HepG2 (cell line): ENCODE results near the gene TIMM13. TPM values are rescaled to one million over a fixed set of nuclear protein-coding genes. Genes with fewer than 3 reads are reported as not detected.
A peak's percentile ranks its signal among the peaks of the same experiment; 100 is the strongest.

Experiments
- ATF7 ChIP-seq, 2 experiments: fragments of 450-650 bp in 1 of 2; sonication (generic) in 1 of 2; formaldehyde crosslinking in 1 of 2; IDR thresholded peaks; 2 replicates each; pipeline versions ENCODE4 v1.4.0 to v1.6.1; 2016 to 2020; ENCODE audit warnings: antibody characterized with exemption in 1 of 2, mild to moderate bottlenecking in 1 of 2, missing genetic modification reagents in 1 of 2
- CC2D1A ChIP-seq: sonication (generic); formaldehyde crosslinking; IDR thresholded peaks from 2 replicates; pipeline ENCODE4 v1.8.1; 2023; ENCODE audit warnings: mild to moderate bottlenecking, missing genetic modification reagents
- ERF ChIP-seq: IDR thresholded peaks from 2 replicates; pipeline ENCODE4 v1.6.1; 2018; ENCODE audit warnings: missing biosample characterization, missing genetic modification reagents
- FOSL1 ChIP-seq: sonication (generic); formaldehyde crosslinking; IDR thresholded peaks from 2 replicates; pipeline ENCODE4 v1.9.0; 2021; ENCODE audit warnings: missing genetic modification reagents, borderline replicate concordance
- FOXK1 ChIP-seq: sonication (generic); formaldehyde crosslinking; IDR thresholded peaks from 2 replicates; pipeline ENCODE4 v1.4.0; 2020; ENCODE audit warnings: low read depth, missing genetic modification reagents, borderline replicate concordance
- HDAC6 ChIP-seq: fragments of 200-600 bp; sonication (generic); IDR thresholded peaks from 2 replicates; pipeline ENCODE4 v1.7.0; 2017; ENCODE audit warnings: mild to moderate bottlenecking, antibody characterized with exemption, low read length, low read depth
- HNRNPLL ChIP-seq: fragments of 200-400 bp; formaldehyde crosslinking; IDR thresholded peaks from 2 replicates; pipeline ENCODE4 v1.6.1; 2017; ENCODE audit warnings: mild to moderate bottlenecking, low read depth, low read length; ENCODE audit not compliant: poor library complexity, severe bottlenecking
- NKX3-1 ChIP-seq: sonication (generic); formaldehyde crosslinking; IDR thresholded peaks from 2 replicates; pipeline ENCODE4 v1.5.0; 2020; ENCODE audit warnings: missing genetic modification reagents
- NONO ChIP-seq, 2 experiments: fragments of 450-650 bp in 1 of 2; sonication (generic) in 1 of 2; formaldehyde crosslinking in 1 of 2; IDR thresholded peaks in 1 of 2; conservative IDR thresholded peaks in 1 of 2; 2 replicates each; pipeline versions ENCODE4 v1.6.1 to v1.8.0; 2017 to 2022; ENCODE audit warnings: mild to moderate bottlenecking in 1 of 2, missing genetic modification reagents in 1 of 2, moderate library complexity in 1 of 2
- POLR2AphosphoS5 ChIP-seq: IDR thresholded peaks from 2 replicates; pipeline ENCODE4 v1.6.1; 2012; ENCODE audit warnings: low read depth, low read length
- SYNCRIP ChIP-seq: fragments of 200-400 bp; formaldehyde crosslinking; IDR thresholded peaks from 2 replicates; pipeline ENCODE4 v1.6.1; 2018; ENCODE audit warnings: mild to moderate bottlenecking, low read depth, low read length; ENCODE audit not compliant: insufficient read depth
- THYN1 ChIP-seq: sonication (generic); formaldehyde crosslinking; IDR thresholded peaks from 2 replicates; pipeline ENCODE4 v1.8.1; 2023; ENCODE audit warnings: low read depth, mild to moderate bottlenecking, moderate library complexity, missing genetic modification reagents, borderline replicate concordance
- ZBTB34 ChIP-seq: sonication (generic); formaldehyde crosslinking; IDR thresholded peaks from 2 replicates; pipeline ENCODE4 v1.8.0; 2022; ENCODE audit warnings: mild to moderate bottlenecking, missing genetic modification reagents
- ZNF138 ChIP-seq: sonication (generic); formaldehyde crosslinking; IDR thresholded peaks from 2 replicates; pipeline ENCODE4 v1.5.0; 2020; ENCODE audit warnings: mild to moderate bottlenecking, low read depth, missing genetic modification reagents
- ZNF260 ChIP-seq: sonication (generic); formaldehyde crosslinking; IDR thresholded peaks from 2 replicates; pipeline ENCODE4 v1.4.0; 2020; ENCODE audit warnings: missing genetic modification reagents, low read depth, mild to moderate bottlenecking, borderline replicate concordance
- ZNF264 ChIP-seq: sonication (generic); formaldehyde crosslinking; IDR thresholded peaks from 2 replicates; pipeline ENCODE4 v1.4.0; 2020; ENCODE audit warnings: missing genetic modification reagents
- ZNF318 ChIP-seq: sonication (generic); formaldehyde crosslinking; IDR thresholded peaks from 2 replicates; pipeline ENCODE4 v1.4.0; 2020; ENCODE audit warnings: mild to moderate bottlenecking, missing genetic modification reagents
- ZSCAN29 ChIP-seq: sonication (generic); formaldehyde crosslinking; conservative IDR thresholded peaks from 2 replicates; pipeline ENCODE4 v1.4.0; 2020; ENCODE audit warnings: mild to moderate bottlenecking, missing genetic modification reagents
- polyA plus RNA-seq, 8 experiments: library from polyadenylated mRNA; depleted of rRNA in 3 of 8; stranded (reverse) in 7 of 8; unstranded in 1 of 8; fragments of >200 nt; fragmentation: Illumina TruSeq in 4 of 8; extraction: Trizol in 4 of 8; gene quantifications; 2 replicates each; pipeline versions ENCODE4 v1.2.1 to v1.2.3, GENCODE V29; 2011 to 2016; ENCODE audit warnings: low read depth in 4 of 8, missing spikeins in 1 of 8, mixed read lengths in 1 of 8; ENCODE audit not compliant: insufficient read depth in 1 of 8
- total RNA-seq, 5 experiments: library from RNA; depleted of rRNA; stranded (reverse); fragments of >200 nt; fragmentation: Illumina TruSeq; extraction: Trizol; gene quantifications; 2 replicates each; pipeline ENCODE4 v1.2.3, GENCODE V29; 2016; ENCODE audit warnings: low read depth in 1 of 5

TIMM13 gene
- total and polyA plus RNA-seq, 2 of the 13 experiments (the other 11 are each of a cell fraction or from before 2014, with no cell fraction given), result 48.4 to 108 TPM

- TF ChIP-seq FOXK1 (peak; percentile 87), NKX3-1 (CRISPR knock-in tag) (no peak), NONO (IDR thresholded peaks at IDR 0.05) (no peak), NONO (CRISPR knock-in tag; conservative IDR thresholded peaks at IDR 0.05) (peak; percentile 92), CC2D1A (CRISPR knock-in tag) (no peak), ZNF260 (no peak), POLR2AphosphoS5 (peak; percentile 83), FOSL1 (CRISPR knock-in tag) (peak; percentile 48; the same call in 1 of the 2 replicates), ATF7 (IDR thresholded peaks at IDR 0.05) (no peak), ATF7 (CRISPR knock-in tag; IDR thresholded peaks at IDR 0.05) (peak; percentile 26; the same call in 1 of the 2 replicates), HDAC6 (no peak), ERF (CRISPR knock-in tag) (peak; percentile 60), THYN1 (CRISPR knock-in tag) (no peak), ZNF264 (peak; percentile 37), ZNF318 (CRISPR knock-in tag) (peak; percentile 95), ZNF138 (0 out of 2 replicates have a peak, but pooled peaks have one; percentile 71), ZBTB34 (CRISPR knock-in tag) (0 out of 2 replicates have a peak, but pooled peaks have one; percentile 16), HNRNPLL (peak; percentile 89), ZSCAN29 (peak; percentile 70; the same call in 1 of the 2 replicates), SYNCRIP (no peak)
Observed at GRCh38 chr19:2427429-2428320, at the start of gene TIMM13 (continued).
